ENCODE data around the gene ENTHD1.
"Not testable (repeated sequence)": the region's sequence is repeated elsewhere in the genome, so short reads cannot be mapped to it uniquely, and the experiment has no call there.

Gene ENTHD1

GRCh38 chr22:39894554-39895092, 1.1 kb upstream of the ENTHD1 start:
- TF ChIP-seq CTCF (conservative IDR thresholded peaks at IDR 0.05; ENCODE audit: low read depth, low read length) = no peak
- H3K4me3 ChIP-seq (ENCODE audit: low read length) = no peak overlapping the region
- DNase-seq (ENCODE audit: low read depth) = no peak

- H3K4me3 ChIP-seq (ENCODE audit: low read length) = not testable (repeated sequence)
Measured at GRCh38 chr22:39889924-39890323, 3.6 kb downstream of the ENTHD1 start.

GRCh38 chr22:39883057-39883456, 10.5 kb downstream of the ENTHD1 start:
- H3K4me3 ChIP-seq (ENCODE audit: low read length) = no peak overlapping the region
- no peak for TF ChIP-seq CTCF (conservative IDR thresholded peaks at IDR 0.05; ENCODE audit: low read depth, low read length)
- no peak for DNase-seq (ENCODE audit: low read depth)

More at GRCh38 chr22:39889924-39890323, 3.6 kb downstream of the ENTHD1 start:
- not testable (repeated sequence) for DNase-seq (ENCODE audit: low read depth)

- DNase-seq (ENCODE audit: low read depth) = no peak
- no peak overlapping the region for H3K4me3 ChIP-seq (ENCODE audit: low read length)
- TF ChIP-seq CTCF (conservative IDR thresholded peaks at IDR 0.05; ENCODE audit: low read depth, low read length) = no peak
Measured at GRCh38 chr22:39880722-39881121, 12.8 kb downstream of the ENTHD1 start.

- no peak for DNase-seq (ENCODE audit: low read depth)
- H3K4me3 ChIP-seq (ENCODE audit: low read length) = no peak overlapping the region
- no peak for TF ChIP-seq CTCF (conservative IDR thresholded peaks at IDR 0.05; ENCODE audit: low read depth, low read length)
Measured at GRCh38 chr22:39877079-39877845, 16.3 kb downstream of the ENTHD1 start.

- not testable (repeated sequence) for DNase-seq (ENCODE audit: low read depth); H3K4me3 ChIP-seq (ENCODE audit: low read length)
Measured at GRCh38 chr22:39875176-39875885, 18.2 kb downstream of the ENTHD1 start.

GRCh38 chr22:39873965-39874364, 19.6 kb downstream of the ENTHD1 start:
- no peak for TF ChIP-seq CTCF (conservative IDR thresholded peaks at IDR 0.05; ENCODE audit: low read depth, low read length)
- no peak overlapping the region for H3K4me3 ChIP-seq (ENCODE audit: low read length)
- no peak for DNase-seq (ENCODE audit: low read depth)

GRCh38 chr22:39872548-39872947, 21.0 kb downstream of the ENTHD1 start:
- DNase-seq (ENCODE audit: low read depth) = no peak
- H3K4me3 ChIP-seq (ENCODE audit: low read length) = no peak overlapping the region
- no peak for TF ChIP-seq CTCF (conservative IDR thresholded peaks at IDR 0.05; ENCODE audit: low read depth, low read length)

All from retinal pigment epithelial cell (primary cell).